HepG2 (cell line): ENCODE data around the gene GALNT18. TPM values are rescaled to one million over a fixed set of nuclear protein-coding genes. Genes with fewer than 3 reads are reported as not detected.

Experiments
- ATAC-seq: fragments of 200-7000 bp; cut with Tn5 transposase; 3 replicates; pipeline ENCODE4 v1.9.1; 2020; ENCODE audit warnings: mild to moderate bottlenecking, moderate library complexity
- BruUV-seq: library from RNA; stranded (reverse); fragments of 400-500 nt; replicated peaks from 2 replicates; lab custom pipeline; 2021; lab: Mats Ljungman, UMichigan
- CTCF ChIA-PET: fragments of 300-600 bp; formaldehyde crosslinking; extraction: SDS; loops from one replicate; lab custom pipeline; 2021; ENCODE audit warnings: low total read pairs, inconsistent platforms, low intra/inter-chr PET ratio; lab: Yijun Ruan, JAX
- POLR2A ChIA-PET: fragments of 350-600 bp; sonication (Branson Sonifier 250); formaldehyde crosslinking; loops from one replicate; lab custom pipeline; 2020; ENCODE audit warnings: antibody characterized with exemption, inconsistent platforms; lab: Yijun Ruan, JAX
- DNase-seq: peaks from one replicate; pipeline ENCODE4 v3.0.0-alpha.2; 2015; ENCODE audit warnings: low spot score
- FAIRE-seq: peaks from 3 replicates; lab custom pipeline; 2011; peaks lifted over from hg19 to GRCh38; lab: Jason Lieb, UNC
- H2AFZ ChIP-seq: one replicate; pipeline ENCODE4 v1.6.1; 2011; ENCODE audit warnings: low read length, inconsistent platforms
- H3K27ac ChIP-seq: fragments of 300-600 bp; 3 replicates; pipeline ENCODE4 v1.8.0; 2011; ENCODE audit warnings: mixed run types, mild to moderate bottlenecking, mixed read lengths, low read length, inconsistent platforms; ENCODE audit not compliant: insufficient read depth; ENCODE audit errors: extremely low read length
- H3K27me3 ChIP-seq, 2 experiments: fragments of 200-600 bp in 1 of 2; 2 replicates in 1 of 2; 3 replicates in 1 of 2; pipeline versions ENCODE4 v1.6.0 to v1.8.0; 2011; ENCODE audit warnings: low read length in 2 of 2, mild to moderate bottlenecking in 2 of 2, moderate library complexity in 2 of 2, inconsistent platforms in 1 of 2; ENCODE audit not compliant: insufficient read depth in 2 of 2, control insufficient read depth in 1 of 2
- H3K36me3 ChIP-seq, 2 experiments: fragments of 200-600 bp in 1 of 2; replicated peaks in 1 of 2; 2 replicates in 1 of 2; 3 replicates in 1 of 2; pipeline versions ENCODE4 v1.5.1 to v1.8.0; 2011; ENCODE audit warnings: low read length in 2 of 2, inconsistent platforms in 1 of 2; ENCODE audit not compliant: insufficient read depth in 2 of 2, control insufficient read depth in 1 of 2
- H3K4me1 ChIP-seq: 2 replicates; pipeline ENCODE4 v1.5.1; 2012; ENCODE audit warnings: low read length, inconsistent platforms; ENCODE audit not compliant: insufficient read depth
- H3K4me2 ChIP-seq: 2 replicates; pipeline ENCODE4 v1.6.0; 2011; ENCODE audit warnings: low read depth, low read length, inconsistent platforms
- H3K4me3 ChIP-seq, 3 experiments: fragments of 200-600 bp in 1 of 3; sonication (generic), shearing (Covaris generic) in 1 of 3; replicated peaks in 1 of 3; 2 replicates each; pipeline ENCODE4 v1.5.1; 2011 to 2016; ENCODE audit warnings: low read length in 3 of 3, inconsistent platforms in 2 of 3, low read depth in 2 of 3, mild to moderate bottlenecking in 2 of 3, control low read depth in 1 of 3, mixed read lengths in 1 of 3; ENCODE audit not compliant: insufficient read depth in 1 of 3
- H3K79me2 ChIP-seq: one replicate; pipeline ENCODE4 v1.6.1; 2011; ENCODE audit warnings: low read length, inconsistent platforms; ENCODE audit not compliant: insufficient read depth
- H3K9ac ChIP-seq: 2 replicates; pipeline ENCODE4 v1.6.0; 2011; ENCODE audit warnings: mild to moderate bottlenecking, low read depth, low read length, inconsistent platforms; ENCODE audit not compliant: insufficient read depth
- H3K9me3 ChIP-seq: 2 replicates; pipeline ENCODE4 v1.5.1; 2012; ENCODE audit warnings: mild to moderate bottlenecking, low read length
- H4K20me1 ChIP-seq: 2 replicates; pipeline ENCODE4 v1.6.0; 2011; ENCODE audit warnings: inconsistent platforms, mild to moderate bottlenecking, low read length, moderate library complexity; ENCODE audit not compliant: insufficient read depth
- HNRNPK ChIP-seq: fragments of 200-400 bp; formaldehyde crosslinking; IDR thresholded peaks from 2 replicates; pipeline ENCODE4 v1.6.1; 2018; ENCODE audit warnings: low read length, low read depth, moderate library complexity, mild to moderate bottlenecking; ENCODE audit not compliant: poor library complexity, severe bottlenecking
- IRX3 ChIP-seq: sonication (generic); formaldehyde crosslinking; IDR thresholded peaks from 2 replicates; pipeline ENCODE4 v1.8.1; 2023; ENCODE audit warnings: mild to moderate bottlenecking, low read depth, missing genetic modification reagents, borderline replicate concordance
- MXD3 ChIP-seq: IDR thresholded peaks from 2 replicates; pipeline ENCODE4 v1.6.1; 2016; ENCODE audit warnings: mild to moderate bottlenecking, missing biosample characterization, missing genetic modification reagents
- MXD4 ChIP-seq: IDR thresholded peaks from 2 replicates; pipeline ENCODE4 v1.6.1; 2016; ENCODE audit warnings: mild to moderate bottlenecking, missing biosample characterization, missing genetic modification reagents
- PCBP1 ChIP-seq: fragments of 200-400 bp; formaldehyde crosslinking; IDR thresholded peaks from 2 replicates; pipeline ENCODE4 v1.6.1; 2017; ENCODE audit warnings: mild to moderate bottlenecking, low read depth, low read length, borderline replicate concordance
- ZBTB10 ChIP-seq: sonication (generic); formaldehyde crosslinking; IDR thresholded peaks from 2 replicates; pipeline ENCODE4 v1.4.0; 2020; ENCODE audit warnings: missing genetic modification reagents, borderline replicate concordance
- ZNF382 ChIP-seq: sonication (generic); formaldehyde crosslinking; IDR thresholded peaks from 2 replicates; pipeline ENCODE4 v1.5.0; 2020; ENCODE audit warnings: missing genetic modification reagents, mild to moderate bottlenecking, borderline replicate concordance
- WGBS: methylation state at CpG from one replicate; pipeline ENCODE4 v1.1.6; 2017; ENCODE audit warnings: low lambda C conversion rate; 5-methylcytosine and 5-hydroxymethylcytosine counted together
- in situ Hi-C: cut with HindIII; loops from 2 replicates; pipeline ENCODE4 v1.10.0; 2017; ENCODE audit warnings: low pct_unique_long_range_greater_than_20kb; ENCODE audit not compliant: extremely low pct_ligation_motif_present
- intact Hi-C: fragments of 100-400 bp; cut with micrococcal nuclease; formaldehyde crosslinking; loops from one replicate; pipeline ENCODE4 v1.10.0; 2022; ENCODE audit not compliant: unreplicated experiment
- polyA plus RNA-seq, 8 experiments: library from polyadenylated mRNA; depleted of rRNA in 3 of 8; stranded (reverse) in 7 of 8; unstranded in 1 of 8; fragments of >200 nt; fragmentation: Illumina TruSeq in 4 of 8; extraction: Trizol in 4 of 8; gene quantifications; 2 replicates each; pipeline versions ENCODE4 v1.2.1 to v1.2.3, GENCODE V29; 2011 to 2016; ENCODE audit warnings: low read depth in 4 of 8, missing spikeins in 1 of 8, mixed read lengths in 1 of 8; ENCODE audit not compliant: insufficient read depth in 1 of 8
- total RNA-seq, 5 experiments: library from RNA; depleted of rRNA; stranded (reverse); fragments of >200 nt; fragmentation: Illumina TruSeq; extraction: Trizol; gene quantifications; 2 replicates each; pipeline ENCODE4 v1.2.3, GENCODE V29; 2016; ENCODE audit warnings: low read depth in 1 of 5

The GALNT18 gene
- total and polyA plus RNA-seq, 2 of the 13 experiments (the other 11 are each of a cell fraction or from before 2014, with no cell fraction given), result 0.11 TPM; not detected in 1

- TF ChIP-seq ZBTB10 (CRISPR knock-in tag), result no peak
These were observed 967 bp upstream of the GALNT18 start (continued) for GRCh38 chr11:11622772-11623171.

GRCh38 chr11:11622340-11622706 lies 518 bp upstream of the GALNT18 start:
- peaks cover 3% of the 10 kb centered on the region; the same call in 1 of the 2 replicates for H4K20me1 ChIP-seq
- WGBS, result 37% methylated on average over 4 of the region's 12 CpGs
- peaks cover 12% of the 10 kb centered on the region; the same call in 1 of the 2 replicates for H3K4me1 ChIP-seq
- ATAC-seq (no peak; the same call in 2 of the 3 replicates), FAIRE-seq (no peak), DNase-seq (no peak)
- TF ChIP-seq ZNF382 (CRISPR knock-in tag) (no peak), MXD4 (CRISPR knock-in tag) (no peak), IRX3 (no peak), HNRNPK (peak; percentile 25), MXD3 (CRISPR knock-in tag) (no peak), PCBP1 (0 out of 2 replicates have a peak, but pooled peaks have one; percentile 23)
- H3K4me3 ChIP-seq, result peak overlapping the region in 1 of 3 experiments; percentile 50; a peak in 3 of 6 replicates
- H3K27ac ChIP-seq, result no peak overlapping the region
- H2AFZ ChIP-seq, result no peak overlapping the region
- H3K27me3 ChIP-seq, result peaks cover 5 to 56% of the 10 kb centered on the region in 2 experiments; a peak in 4 of 5 replicates
- H3K9me3 ChIP-seq, result no peaks in the 10 kb centered on the region
- POLR2A ChIA-PET, result no interaction called here
- intact Hi-C loops (loop anchor here (5.0 kb wide), 1 partner anchor 165 kb away; no protein-coding TSS in a partner anchor), in situ Hi-C loops (no loop called here)
- H3K9ac ChIP-seq, result no peak overlapping the region
- no TSS peak for BruUV-seq
- CTCF ChIA-PET, result no interaction called here
- H3K36me3 ChIP-seq, result no peaks in the 10 kb centered on the region
- no peaks in the 10 kb centered on the region for H3K79me2 ChIP-seq
- H3K4me2 ChIP-seq, result peak overlapping the region; percentile 78
